ENCODE measurements around the gene ASB13. TPM values are rescaled to one million over a fixed set of nuclear protein-coding genes. Genes with fewer than 3 reads are reported as not detected.

Gene ASB13
- total RNA-seq, 1 experiment from 2014 or later, result 17.4 TPM

DNA sequence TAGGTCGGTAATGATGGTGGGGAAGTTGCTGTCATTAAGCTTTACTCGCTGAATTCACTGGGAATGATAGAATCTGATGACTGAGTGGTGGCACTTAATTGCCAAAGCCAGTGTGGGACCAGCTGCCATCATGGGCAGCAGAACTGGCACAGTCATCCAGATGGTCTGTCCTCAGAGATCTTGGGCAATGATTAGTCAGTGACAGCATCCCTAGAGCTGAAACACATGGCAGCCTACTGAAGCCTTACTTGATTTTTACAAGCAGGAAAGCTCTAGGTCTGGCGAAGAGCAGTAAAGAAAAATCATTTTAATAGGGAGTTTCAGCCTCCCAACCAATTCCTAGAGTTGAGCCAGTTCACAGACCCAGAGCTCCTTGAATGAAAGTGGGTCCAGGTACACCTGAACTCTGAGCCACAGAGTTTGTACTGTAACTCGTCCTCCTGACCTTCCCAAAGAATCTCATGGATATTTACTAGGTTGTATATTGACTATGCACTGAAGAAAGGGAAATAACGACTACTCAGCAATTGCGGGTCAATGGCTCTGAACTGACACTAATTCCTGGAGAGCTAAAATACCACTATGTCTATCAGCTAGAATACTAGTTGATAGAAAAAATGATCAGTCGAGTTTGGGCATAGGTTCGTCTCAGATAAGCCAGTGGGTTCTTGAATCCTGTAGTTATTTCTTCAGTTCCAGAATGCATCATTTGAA lies 4.4 kb upstream of the ASB13 start:
- no peak for DNase-seq (ENCODE audit: low read depth)

- DNase-seq (ENCODE audit: low read depth), result no peak
These were observed 3.2 kb upstream of the ASB13 start for GRCh38 chr10:5669604-5670003.

- no peak for DNase-seq (ENCODE audit: low read depth)
These were observed 2.0 kb upstream of the ASB13 start for GRCh38 chr10:5668429-5668828.

GRCh38 chr10:5666841-5667630 lies 641 bp upstream of the ASB13 start:
- DNase-seq (ENCODE audit: low read depth), result no peak

DNA sequence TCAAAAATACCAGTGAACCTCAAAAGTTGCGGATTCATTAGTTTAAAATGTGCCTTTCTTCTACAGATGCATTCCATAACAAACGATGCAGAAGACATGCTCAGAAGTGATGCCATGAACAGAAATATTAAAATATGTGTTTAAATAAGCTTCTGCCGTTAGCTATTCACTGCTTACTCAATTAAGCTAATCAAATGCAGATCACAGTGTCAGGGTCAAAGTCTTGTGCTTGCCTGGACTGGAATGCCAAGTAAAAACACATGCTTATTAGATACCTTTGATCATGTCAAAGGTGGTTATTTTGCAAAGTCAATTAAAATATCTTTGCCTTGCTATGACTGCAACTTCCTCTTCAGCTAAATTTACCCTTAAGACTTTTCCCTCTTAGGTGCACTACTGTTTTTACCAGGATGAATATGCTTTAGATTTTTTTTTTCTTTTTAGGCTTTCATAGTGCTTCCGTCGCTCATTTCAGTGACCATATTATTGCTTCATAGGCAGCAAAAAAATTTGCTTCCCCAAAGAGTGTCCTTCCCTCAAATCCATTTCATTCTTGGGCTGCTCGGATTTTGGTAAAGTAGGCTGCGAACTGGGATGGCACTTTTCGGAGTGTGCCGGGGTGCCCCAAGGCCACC lies 905 bp downstream of the ASB13 start:
- no peak for DNase-seq (ENCODE audit: low read depth)

- DNase-seq (ENCODE audit: low read depth), result no peak
These were observed 2.5 kb downstream of the ASB13 start for GRCh38 chr10:5663692-5664427.

DNA sequence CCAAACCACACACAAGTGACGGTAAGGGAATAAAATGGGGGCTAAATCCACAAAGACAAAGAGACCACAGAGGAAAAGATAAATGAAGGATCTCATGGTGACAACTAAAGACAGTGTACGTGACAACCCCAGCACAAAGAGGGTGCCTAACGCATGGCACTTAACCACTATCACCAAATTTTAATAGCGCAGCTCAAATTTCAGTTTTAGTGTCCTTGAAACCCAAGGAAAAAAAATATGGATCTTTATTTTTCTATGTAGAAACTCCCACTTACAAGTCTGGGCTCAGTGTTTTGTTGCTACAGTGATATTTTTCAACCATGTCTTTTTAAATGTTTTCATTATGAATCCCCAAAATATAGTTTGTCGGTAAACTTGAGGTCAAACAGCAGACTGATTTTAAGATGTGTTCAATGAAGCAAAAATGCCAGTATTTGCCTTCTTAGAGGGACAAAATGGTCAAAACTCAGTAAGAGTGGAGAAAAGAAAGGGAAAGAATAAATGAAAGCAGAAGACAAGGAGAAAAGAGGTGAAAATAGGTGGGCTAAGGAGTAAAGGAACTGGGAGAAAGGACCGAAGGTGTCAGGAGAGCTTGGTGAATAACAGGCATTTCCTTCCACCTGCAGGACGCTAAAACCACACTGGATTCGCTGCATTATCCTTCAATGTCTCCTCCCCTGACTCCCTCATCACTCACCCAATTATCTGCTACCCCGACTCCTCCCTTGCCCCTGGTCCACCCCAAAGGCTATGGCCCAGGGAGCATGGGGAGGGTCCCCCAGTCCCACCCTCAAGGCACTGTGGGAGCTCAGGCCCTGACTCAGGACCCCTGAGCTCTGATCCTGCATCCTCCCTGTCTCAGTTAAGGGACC lies 3.5 kb downstream of the ASB13 start:
- no peak for DNase-seq (ENCODE audit: low read depth)

DNA sequence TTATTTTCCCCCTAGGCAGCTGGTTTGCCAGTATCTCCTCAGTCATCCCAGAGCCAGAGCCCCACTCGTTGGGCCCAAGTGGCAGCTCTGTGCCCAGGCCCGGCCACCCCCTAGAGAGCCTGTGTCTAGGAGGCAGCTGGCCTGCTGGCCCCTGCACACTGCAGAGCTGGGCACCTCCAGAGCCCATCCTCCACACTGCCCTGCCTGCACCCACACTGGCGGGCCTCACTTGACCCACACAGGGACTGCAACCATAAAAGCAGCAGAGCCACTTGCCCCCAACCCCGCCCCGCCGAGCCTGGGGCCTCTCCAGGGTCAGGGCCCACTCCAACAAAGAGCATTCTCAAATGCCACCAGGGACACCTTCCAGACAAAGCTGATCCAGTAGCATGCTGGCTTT lies 5.4 kb downstream of the ASB13 start:
- no peak for DNase-seq (ENCODE audit: low read depth)

DNA sequence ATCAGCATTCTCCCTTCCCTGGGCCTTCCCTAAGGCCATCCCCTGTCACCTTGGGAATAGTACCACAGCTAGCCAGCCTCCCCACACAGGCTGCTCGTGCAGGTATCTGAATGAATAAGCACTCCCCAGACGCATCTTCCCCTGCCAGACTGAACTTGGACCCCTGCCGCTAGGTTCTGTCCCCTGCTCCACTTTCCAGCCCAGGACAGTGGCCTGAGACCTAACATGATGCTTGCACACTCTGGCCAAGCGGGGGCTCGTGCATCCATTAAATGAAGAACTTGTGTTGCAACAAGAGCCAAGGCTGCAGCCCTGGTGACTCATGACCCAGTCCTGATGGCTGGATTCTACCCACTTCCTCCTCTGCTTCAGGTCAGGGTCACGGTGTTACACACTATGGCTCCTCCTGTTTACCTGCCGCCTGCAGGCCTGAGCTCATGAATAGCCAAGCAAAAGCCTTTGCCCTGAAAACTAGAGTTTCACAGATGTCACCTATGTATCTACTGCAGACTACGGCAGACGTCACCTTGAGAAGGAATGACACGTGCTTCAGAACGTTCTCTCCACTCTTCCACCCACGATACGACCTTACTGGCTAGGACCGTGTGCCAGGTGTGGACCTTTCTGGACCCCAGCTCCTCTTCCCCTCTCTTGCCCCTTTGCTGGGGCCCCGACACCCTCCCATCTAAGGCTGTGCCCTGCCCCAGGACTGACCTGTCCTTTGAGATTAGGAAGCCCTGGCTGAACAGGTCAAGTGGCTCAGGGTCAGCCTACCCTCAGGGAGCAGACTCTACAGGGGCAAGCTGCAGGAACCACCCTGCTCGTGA lies 6.5 kb downstream of the ASB13 start:
- peak; percentile 83 for DNase-seq (ENCODE audit: low read depth)

DNA sequence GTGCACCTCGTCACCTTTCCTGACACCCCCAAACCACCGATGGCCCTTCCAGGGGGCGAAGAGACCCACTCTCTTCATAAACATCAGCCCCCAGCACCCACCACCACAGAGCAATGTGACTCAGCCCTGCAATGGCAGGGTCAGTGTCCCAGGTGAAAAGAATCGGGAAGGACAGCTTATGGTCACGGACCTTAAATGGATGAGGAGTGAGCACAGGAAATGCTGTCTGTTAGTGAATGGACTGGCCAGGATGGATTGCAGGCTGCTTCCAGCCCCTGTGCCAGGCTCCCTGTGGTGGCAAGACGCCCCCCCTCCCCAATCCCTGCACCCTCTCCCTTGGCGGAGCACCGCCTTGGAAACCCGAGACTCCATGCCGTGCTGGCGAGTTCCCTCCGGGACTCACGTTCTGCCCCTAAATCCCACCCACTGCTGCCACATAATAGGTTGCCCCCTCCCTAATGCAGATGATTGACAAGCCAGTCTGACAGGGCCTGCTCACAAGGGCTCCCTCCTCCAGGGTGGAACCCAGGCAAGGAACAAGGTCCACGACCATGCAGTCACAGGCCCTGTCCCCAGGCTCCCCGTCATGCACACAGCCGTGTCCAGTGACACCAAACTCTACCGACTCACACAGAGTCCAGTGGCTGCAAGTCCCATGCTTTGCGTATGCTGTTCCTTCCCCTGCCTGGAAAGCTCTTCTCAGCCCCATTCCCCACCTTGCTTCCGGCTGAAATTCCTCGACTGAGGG lies 7.3 kb downstream of the ASB13 start:
- DNase-seq (ENCODE audit: low read depth), result no peak

DNA sequence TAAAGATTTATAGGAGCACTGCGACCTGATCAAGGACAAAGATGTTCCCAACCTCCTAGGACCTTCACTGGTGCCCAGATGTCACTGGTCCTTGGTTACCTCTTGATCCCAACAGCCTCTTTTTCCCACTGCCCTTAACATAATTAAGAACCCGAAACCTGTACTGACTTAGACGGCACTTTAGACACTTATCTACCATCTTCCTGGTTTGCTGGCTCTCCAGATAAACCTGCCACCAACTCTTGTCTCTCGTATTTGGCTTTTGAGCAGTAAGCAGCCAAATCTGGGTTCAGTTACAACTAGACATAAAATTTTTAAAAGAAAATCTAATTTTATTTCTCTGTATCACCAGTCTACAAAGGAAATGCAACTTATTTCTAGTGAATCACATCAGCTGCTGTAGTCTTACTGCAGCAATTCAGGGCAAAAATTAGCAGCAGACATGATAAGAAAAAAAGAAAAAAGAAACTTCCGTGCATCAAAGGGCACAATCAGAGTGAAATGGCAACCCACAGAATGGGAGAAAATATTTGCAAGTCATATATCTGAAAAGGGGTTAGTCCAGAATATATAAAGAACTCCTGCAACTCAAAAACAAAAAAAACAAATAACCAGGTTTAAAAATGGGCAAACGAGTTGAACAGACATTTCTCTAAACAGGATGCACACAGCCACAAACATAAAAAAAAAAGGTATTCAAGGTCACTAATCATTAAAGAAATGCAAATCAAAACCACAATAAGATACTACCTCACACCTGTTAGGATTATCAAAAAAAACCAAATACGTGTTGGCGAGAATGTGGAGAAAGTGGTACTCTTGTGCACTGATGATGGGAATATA lies 9.4 kb downstream of the ASB13 start:
- no peak for DNase-seq (ENCODE audit: low read depth)

GRCh38 chr10:5655121-5655520 lies 11.3 kb downstream of the ASB13 start:
- no peak for DNase-seq (ENCODE audit: low read depth)

GRCh38 chr10:5654218-5654755 lies 12.1 kb downstream of the ASB13 start:
- no peak for DNase-seq (ENCODE audit: low read depth)

DNA sequence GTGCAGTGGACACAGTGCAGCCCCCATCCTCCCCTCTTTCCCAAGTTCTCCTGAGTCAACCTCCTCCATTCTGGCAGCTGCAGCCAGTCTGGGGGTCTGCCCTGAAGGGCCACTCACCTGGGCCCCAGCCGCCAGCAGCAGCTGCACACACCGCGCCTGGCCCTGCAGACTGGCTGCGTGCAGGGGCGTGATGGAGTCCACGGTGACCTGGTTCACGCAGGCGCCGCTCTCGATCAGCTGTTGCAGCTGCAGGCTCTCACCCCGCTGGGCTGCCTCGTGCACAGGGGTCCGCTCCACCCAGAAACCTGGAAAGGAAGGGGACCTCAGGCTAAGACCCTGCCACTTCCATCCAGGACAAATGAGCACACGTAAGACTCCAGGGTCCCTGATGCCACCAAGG lies 13.6 kb downstream of the ASB13 start:
- DNase-seq (ENCODE audit: low read depth), result no peak

DNA sequence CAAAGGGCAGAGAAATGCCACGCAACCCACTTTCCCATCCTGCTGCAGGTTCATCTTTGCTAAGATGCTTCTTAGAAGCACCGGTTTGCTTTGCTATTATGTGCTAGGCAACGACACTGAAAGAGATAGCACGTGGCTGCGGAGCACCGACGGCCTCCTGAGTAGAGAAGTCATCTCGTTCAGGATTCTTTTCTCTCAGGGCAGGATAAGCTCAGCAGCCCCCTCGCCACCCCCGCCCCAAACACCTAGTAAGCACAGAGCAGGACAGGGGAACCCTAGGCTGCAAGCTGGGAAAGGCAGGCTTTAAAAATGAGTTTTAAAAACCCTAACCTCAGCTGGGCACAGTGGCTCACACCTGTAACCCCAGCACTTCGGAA lies 15.0 kb downstream of the ASB13 start:
- DNase-seq (ENCODE audit: low read depth), result no peak

GRCh38 chr10:5650664-5651387 lies 15.6 kb downstream of the ASB13 start:
- no peak for DNase-seq (ENCODE audit: low read depth)

DNA sequence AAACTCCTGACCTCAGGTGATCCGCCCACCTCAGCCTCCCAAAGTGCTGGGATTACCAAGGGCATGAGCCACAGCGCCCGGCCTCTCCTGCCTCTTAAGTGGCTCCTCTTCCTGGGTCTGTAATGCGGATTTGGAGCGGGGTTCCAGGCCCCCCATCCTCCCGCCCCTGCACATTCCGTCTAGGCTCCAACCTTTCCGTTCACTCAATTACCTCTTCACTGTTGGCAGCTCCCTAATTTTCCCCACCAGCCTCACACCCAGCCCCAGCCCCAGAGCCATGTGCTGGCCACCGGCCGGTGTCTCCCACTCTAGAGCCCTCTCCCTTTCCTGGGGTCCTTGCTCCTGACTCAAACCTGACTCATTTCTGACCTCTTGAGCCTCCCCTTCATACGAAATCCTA lies 16.6 kb downstream of the ASB13 start:
- no peak for DNase-seq (ENCODE audit: low read depth)
